Measurements from ENCODE around the gene GZMA. TPM values are rescaled to one million over a fixed set of nuclear protein-coding genes. Genes with fewer than 3 reads are reported as not detected.
A peak's percentile ranks its signal among the peaks of the same experiment; 100 is the strongest.

The GZMA gene
- total and polyA plus RNA-seq, 3 experiments from 2014 or later = 13.3 to 1,138 (median 15.1) TPM

- Mint-ChIP-seq H3K4me3 (no peak overlapping the region), H3K27me3 (peaks cover 0 to 2% of the 10 kb centered on the region in 2 donors), H3K9me3 (no peaks in the 10 kb centered on the region), H3K36me3 (peaks cover 0 to 1% (median 0%) of the 10 kb centered on the region in 3 donors), H3K4me1 (peaks cover 20 to 33% (median 22%) of the 10 kb centered on the region in 3 donors), H3K27ac (peak overlapping the region in 3 of 8 donors; percentile 10 to 44 (median 23))
- Histone ChIP-seq H3K27me3 (ENCODE audit: insufficient read depth, low read length, poor library complexity, severe bottlenecking) (no peaks in the 10 kb centered on the region), H3K4me3 (ENCODE audit: low read length) (no peak overlapping the region), H3K27ac (ENCODE audit: low read depth, low read length) (no peak overlapping the region), H3K4me1 (ENCODE audit: insufficient read depth, low read length) (peaks cover 14% of the 10 kb centered on the region), H3K36me3 (ENCODE audit: insufficient read depth, low read length) (no peaks in the 10 kb centered on the region), H3K9me3 (ENCODE audit: low read length) (no peaks in the 10 kb centered on the region)
- ChIA-PET POLR2A (no interaction called here), CTCF (interaction anchor here (0.9 to 6.1 kb wide), 6 partner anchors 18 to 235 kb away, joined by 3 to 40 read pairs (median 5); no protein-coding TSS in a partner anchor)
- no peak for DNase-seq
Measured at GRCh38 chr5:55140908-55141665, 38.6 kb downstream of the GZMA start.

DNA sequence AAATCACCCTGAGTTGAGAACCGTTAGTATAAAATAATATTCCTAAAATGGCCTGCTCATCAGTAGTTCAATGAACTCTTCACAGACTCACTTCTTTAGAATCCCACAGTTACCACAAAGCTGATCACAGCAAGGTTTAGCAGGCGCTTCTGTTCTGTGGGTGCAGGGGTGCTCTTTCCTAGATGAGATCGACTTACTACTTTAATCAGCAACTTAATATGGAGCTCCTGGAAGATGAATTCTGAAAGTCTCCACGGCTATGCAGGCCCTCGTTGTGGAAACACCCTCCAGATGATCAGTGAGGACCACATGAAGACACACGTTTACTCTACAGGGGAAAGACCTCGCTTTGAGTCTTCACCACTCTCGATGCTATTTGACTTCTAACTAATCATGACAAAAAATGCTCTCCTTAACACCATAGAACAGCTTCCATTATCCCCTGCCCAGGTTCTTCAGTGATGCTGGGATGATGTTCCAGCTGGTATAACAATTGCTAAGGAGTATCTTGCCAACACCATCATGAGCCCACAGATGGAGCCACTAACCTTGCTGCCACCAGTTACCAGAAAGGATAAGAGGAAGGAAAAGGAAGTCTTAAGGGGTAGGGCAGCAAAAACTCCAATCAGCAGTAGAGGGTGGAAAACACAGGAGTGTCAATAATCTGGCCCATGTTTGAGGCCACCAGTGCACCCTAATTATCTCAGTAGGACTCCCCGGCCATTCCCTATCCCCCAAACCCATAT is 39.7 kb downstream of the GZMA start:
- Histone ChIP-seq H3K36me3 (ENCODE audit: insufficient read depth, low read length) (no peaks in the 10 kb centered on the region), H3K27me3 (ENCODE audit: insufficient read depth, low read length, poor library complexity, severe bottlenecking) (no peaks in the 10 kb centered on the region), H3K9me3 (ENCODE audit: low read length) (no peaks in the 10 kb centered on the region), H3K4me1 (ENCODE audit: insufficient read depth, low read length) (peaks cover 20% of the 10 kb centered on the region), H3K4me3 (ENCODE audit: low read length) (no peak overlapping the region), H3K27ac (ENCODE audit: low read depth, low read length) (no peak overlapping the region)
- CTCF ChIA-PET = interaction anchor here (0.6 to 6.1 kb wide), 5 partner anchors 17 to 236 kb away, joined by 3 to 40 read pairs (median 4); no protein-coding TSS in a partner anchor
- H3K36me3 Mint-ChIP-seq = peaks cover 0 to 1% (median 0%) of the 10 kb centered on the region in 3 donors
- POLR2A ChIA-PET = no interaction called here
- H3K4me1 Mint-ChIP-seq = peaks cover 26 to 40% (median 27%) of the 10 kb centered on the region in 3 donors
- peak overlapping the region in 7 of 8 donors; percentile 2 to 75 (median 48) for H3K27ac Mint-ChIP-seq
- peak in 1 of 5 donors; percentile 4 for DNase-seq
- peaks cover 0 to 4% of the 10 kb centered on the region in 2 donors for H3K27me3 Mint-ChIP-seq
- no peaks in the 10 kb centered on the region for H3K9me3 Mint-ChIP-seq
- peak overlapping the region in 6 of 7 donors; percentile 32 to 66 (median 52) for H3K4me3 Mint-ChIP-seq

GRCh38 chr5:55143624-55144023 is 41.2 kb downstream of the GZMA start:
- Mint-ChIP-seq H3K9me3 (no peaks in the 10 kb centered on the region), H3K4me1 (peaks cover 26 to 40% (median 27%) of the 10 kb centered on the region in 3 donors), H3K27ac (peak overlapping the region in 1 of 8 donors; percentile 49), H3K27me3 (peaks cover 0 to 4% of the 10 kb centered on the region in 2 donors), H3K36me3 (peaks cover 0 to 1% (median 0%) of the 10 kb centered on the region in 3 donors), H3K4me3 (no peak overlapping the region)
- CTCF ChIA-PET = interaction anchor here (1.1 to 6.1 kb wide), 3 partner anchors 199 to 237 kb away, joined by 3 to 40 read pairs (median 21); no protein-coding TSS in a partner anchor
- Histone ChIP-seq H3K36me3 (ENCODE audit: insufficient read depth, low read length) (no peaks in the 10 kb centered on the region), H3K9me3 (ENCODE audit: low read length) (no peaks in the 10 kb centered on the region), H3K27me3 (ENCODE audit: insufficient read depth, low read length, poor library complexity, severe bottlenecking) (no peaks in the 10 kb centered on the region), H3K27ac (ENCODE audit: low read depth, low read length) (no peak overlapping the region), H3K4me3 (ENCODE audit: low read length) (no peak overlapping the region), H3K4me1 (ENCODE audit: insufficient read depth, low read length) (peaks cover 20% of the 10 kb centered on the region)
- POLR2A ChIA-PET = no interaction called here
- no peak for DNase-seq

DNA sequence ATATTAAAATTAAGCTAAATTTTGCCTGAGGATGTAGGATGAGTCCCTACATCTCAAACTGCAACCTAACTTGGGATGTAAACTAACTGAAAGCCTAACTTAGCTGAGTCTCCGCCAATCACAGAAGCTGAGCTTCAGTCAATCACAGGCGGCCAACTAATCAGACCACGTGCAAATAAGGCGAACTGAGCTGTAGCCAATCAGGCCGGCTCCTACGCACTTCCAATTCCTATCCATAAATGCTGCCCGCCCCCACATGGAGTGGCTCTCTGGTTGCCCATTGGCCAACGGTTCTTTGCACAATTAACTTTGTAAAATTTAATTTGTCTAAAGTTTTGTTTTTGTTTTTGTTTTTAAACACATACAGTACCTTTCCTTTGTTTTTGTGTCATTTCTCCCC is 43.6 kb downstream of the GZMA start:
- peaks cover 20 to 36% (median 24%) of the 10 kb centered on the region in 3 donors for H3K4me1 Mint-ChIP-seq
- H3K36me3 ChIP-seq (ENCODE audit: insufficient read depth, low read length) = no peaks in the 10 kb centered on the region
- H3K27ac Mint-ChIP-seq = no peak overlapping the region
- H3K27ac ChIP-seq (ENCODE audit: low read depth, low read length) = no peak overlapping the region
- peak overlapping the region in 2 of 7 donors; percentile 73 to 85 for H3K4me3 Mint-ChIP-seq
- no peaks in the 10 kb centered on the region for H3K9me3 Mint-ChIP-seq
- peaks cover 19% of the 10 kb centered on the region for H3K4me1 ChIP-seq (ENCODE audit: insufficient read depth, low read length)
- DNase-seq = no peak
- H3K27me3 ChIP-seq (ENCODE audit: insufficient read depth, low read length, poor library complexity, severe bottlenecking) = no peaks in the 10 kb centered on the region
- ChIA-PET CTCF (interaction anchor here (0.8 to 3.4 kb wide), 28 partner anchors 11 to 256 kb away, joined by 3 to 34 read pairs (median 5); partner anchors contain the start of gene GZMK), POLR2A (interaction anchor here (0.8 kb wide), 1 partner anchor 13 kb away, joined by 3 read pairs; no protein-coding TSS in a partner anchor)
- peak overlapping the region; percentile 27 for H3K4me3 ChIP-seq (ENCODE audit: low read length)
- H3K9me3 ChIP-seq (ENCODE audit: low read length) = no peaks in the 10 kb centered on the region
- peaks cover 0 to 4% of the 10 kb centered on the region in 2 donors for H3K27me3 Mint-ChIP-seq
- H3K36me3 Mint-ChIP-seq = peaks cover 0 to 1% (median 0%) of the 10 kb centered on the region in 3 donors

- POLR2A ChIA-PET = interaction anchor here (0.6 to 0.8 kb wide), 2 partner anchors 13 to 124 kb away, joined by 3 read pairs; no protein-coding TSS in a partner anchor
- H3K27me3 Mint-ChIP-seq = peaks cover 0 to 4% of the 10 kb centered on the region in 2 donors
- peak overlapping the region in 6 of 7 donors; percentile 46 to 85 (median 66) for H3K4me3 Mint-ChIP-seq
- peak; percentile 66 to 86 (median 75) for DNase-seq
- H3K9me3 Mint-ChIP-seq = no peaks in the 10 kb centered on the region
- Histone ChIP-seq H3K27me3 (ENCODE audit: insufficient read depth, low read length, poor library complexity, severe bottlenecking) (no peaks in the 10 kb centered on the region), H3K4me1 (ENCODE audit: insufficient read depth, low read length) (peaks cover 14% of the 10 kb centered on the region), H3K27ac (ENCODE audit: low read depth, low read length) (no peak overlapping the region), H3K9me3 (ENCODE audit: low read length) (no peaks in the 10 kb centered on the region), H3K4me3 (ENCODE audit: low read length) (peak overlapping the region; percentile 27), H3K36me3 (ENCODE audit: insufficient read depth, low read length) (no peaks in the 10 kb centered on the region)
- CTCF ChIA-PET = interaction anchor here (0.6 to 3.4 kb wide), 34 partner anchors 10 to 260 kb away, joined by 3 to 34 read pairs (median 4); partner anchors contain the start of genes GPX8 and GZMK
- peaks cover 0 to 1% (median 0%) of the 10 kb centered on the region in 3 donors for H3K36me3 Mint-ChIP-seq
- H3K27ac Mint-ChIP-seq = peak overlapping the region in 3 of 8 donors; percentile 24 to 59 (median 31)
- H3K4me1 Mint-ChIP-seq = peaks cover 15 to 30% (median 19%) of the 10 kb centered on the region in 3 donors
Measured at GRCh38 chr5:55146543-55147151, 44.2 kb downstream of the GZMA start.

- Mint-ChIP-seq H3K27ac (no peak overlapping the region), H3K4me3 (no peak overlapping the region), H3K27me3 (peaks cover 7 to 10% of the 10 kb centered on the region in 2 donors), H3K36me3 (peaks cover 0 to 1% (median 0%) of the 10 kb centered on the region in 3 donors), H3K4me1 (peaks cover 6 to 16% (median 9%) of the 10 kb centered on the region in 3 donors), H3K9me3 (no peaks in the 10 kb centered on the region)
- Histone ChIP-seq H3K36me3 (ENCODE audit: insufficient read depth, low read length) (no peaks in the 10 kb centered on the region), H3K27me3 (ENCODE audit: insufficient read depth, low read length, poor library complexity, severe bottlenecking) (no peaks in the 10 kb centered on the region), H3K4me3 (ENCODE audit: low read length) (no peak overlapping the region), H3K9me3 (ENCODE audit: low read length) (no peaks in the 10 kb centered on the region), H3K27ac (ENCODE audit: low read depth, low read length) (no peak overlapping the region), H3K4me1 (ENCODE audit: insufficient read depth, low read length) (peaks cover 7% of the 10 kb centered on the region)
- POLR2A ChIA-PET = no interaction called here
- CTCF ChIA-PET = interaction anchor here (1.6 to 3.2 kb wide), 2 partner anchors 205 to 243 kb away, joined by 7 to 16 read pairs; no protein-coding TSS in a partner anchor
- DNase-seq = no peak
Measured at GRCh38 chr5:55149308-55149795, 46.9 kb downstream of the GZMA start.
